ENCODE results near the gene ARHGEF11. TPM values are rescaled to one million over a fixed set of nuclear protein-coding genes. Genes with fewer than 3 reads are reported as not detected.

ARHGEF11 gene
- total and polyA plus RNA-seq, 8 donors, result 34.4 to 53.5 (median 40.1) TPM

GRCh38 chr1:157032303-157032702, 13.2 kb downstream of the ARHGEF11 start:
- H3K27me3 ChIP-seq, result no peaks in the 10 kb centered on the region
- H3K4me1 ChIP-seq, result no peaks in the 10 kb centered on the region
- TF ChIP-seq CTCF (IDR thresholded peaks at IDR 0.05), result no peak
- intact Hi-C loops (cut with DNase I), result no loop called here
- no peak overlapping the region for H3K27ac ChIP-seq
- H3K4me3 ChIP-seq, result no peak overlapping the region
- no peaks in the 10 kb centered on the region for H3K9me3 ChIP-seq
- ATAC-seq (no peak), DNase-seq (no peak)
- no peaks in the 10 kb centered on the region for H3K36me3 ChIP-seq

GRCh38 chr1:157030728-157031127, 14.8 kb downstream of the ARHGEF11 start:
- Histone ChIP-seq H3K4me3 (no peak overlapping the region), H3K9me3 (no peaks in the 10 kb centered on the region), H3K27me3 (no peaks in the 10 kb centered on the region), H3K36me3 (no peaks in the 10 kb centered on the region), H3K4me1 (no peaks in the 10 kb centered on the region), H3K27ac (no peak overlapping the region)
- DNase-seq, result no peak
- TF ChIP-seq CTCF (IDR thresholded peaks at IDR 0.05), result no peak
- intact Hi-C loops (cut with DNase I), result no loop called here
- ATAC-seq, result no peak

- H3K4me1 ChIP-seq, result no peaks in the 10 kb centered on the region
- no peak for TF ChIP-seq CTCF (IDR thresholded peaks at IDR 0.05)
- H3K4me3 ChIP-seq, result no peak overlapping the region
- no peaks in the 10 kb centered on the region for H3K9me3 ChIP-seq
- intact Hi-C loops (cut with DNase I), result no loop called here
- no peaks in the 10 kb centered on the region for H3K27me3 ChIP-seq
- DNase-seq (no peak), ATAC-seq (no peak)
- no peaks in the 10 kb centered on the region for H3K36me3 ChIP-seq
- H3K27ac ChIP-seq, result no peak overlapping the region
These were observed 16.9 kb downstream of the ARHGEF11 start for GRCh38 chr1:157028674-157029073.

- Histone ChIP-seq H3K9me3 (peaks cover 0 to 22% of the 10 kb centered on the region in 2 donors), H3K4me3 (no peak overlapping the region), H3K27me3 (no peaks in the 10 kb centered on the region), H3K27ac (no peak overlapping the region), H3K4me1 (no peaks in the 10 kb centered on the region), H3K36me3 (no peaks in the 10 kb centered on the region)
- ATAC-seq, result peak; percentile 31
- DNase-seq, result no peak
- intact Hi-C loops (cut with DNase I), result no loop called here
- TF ChIP-seq CTCF (IDR thresholded peaks at IDR 0.05), result no peak
These were observed 19.7 kb downstream of the ARHGEF11 start for GRCh38 chr1:157025856-157026255.

- Histone ChIP-seq H3K9me3 (peaks cover 0 to 22% of the 10 kb centered on the region in 2 donors), H3K27ac (no peak overlapping the region), H3K27me3 (no peaks in the 10 kb centered on the region), H3K4me1 (no peaks in the 10 kb centered on the region), H3K36me3 (no peaks in the 10 kb centered on the region), H3K4me3 (no peak overlapping the region)
- ATAC-seq, result no peak
- TF ChIP-seq CTCF (IDR thresholded peaks at IDR 0.05), result no peak
- no peak for DNase-seq
- intact Hi-C loops (cut with DNase I), result no loop called here
These were observed 20.2 kb downstream of the ARHGEF11 start for GRCh38 chr1:157025385-157025784.

All from left lung (tissue), 10 donors.